ENCODE results near the gene EML2.
A peak's percentile ranks its signal among the peaks of the same experiment; 100 is the strongest.
"Not testable (repeated sequence)": the region's sequence is repeated elsewhere in the genome, so short reads cannot be mapped to it uniquely, and the experiment has no call there.

EML2 gene

DNA sequence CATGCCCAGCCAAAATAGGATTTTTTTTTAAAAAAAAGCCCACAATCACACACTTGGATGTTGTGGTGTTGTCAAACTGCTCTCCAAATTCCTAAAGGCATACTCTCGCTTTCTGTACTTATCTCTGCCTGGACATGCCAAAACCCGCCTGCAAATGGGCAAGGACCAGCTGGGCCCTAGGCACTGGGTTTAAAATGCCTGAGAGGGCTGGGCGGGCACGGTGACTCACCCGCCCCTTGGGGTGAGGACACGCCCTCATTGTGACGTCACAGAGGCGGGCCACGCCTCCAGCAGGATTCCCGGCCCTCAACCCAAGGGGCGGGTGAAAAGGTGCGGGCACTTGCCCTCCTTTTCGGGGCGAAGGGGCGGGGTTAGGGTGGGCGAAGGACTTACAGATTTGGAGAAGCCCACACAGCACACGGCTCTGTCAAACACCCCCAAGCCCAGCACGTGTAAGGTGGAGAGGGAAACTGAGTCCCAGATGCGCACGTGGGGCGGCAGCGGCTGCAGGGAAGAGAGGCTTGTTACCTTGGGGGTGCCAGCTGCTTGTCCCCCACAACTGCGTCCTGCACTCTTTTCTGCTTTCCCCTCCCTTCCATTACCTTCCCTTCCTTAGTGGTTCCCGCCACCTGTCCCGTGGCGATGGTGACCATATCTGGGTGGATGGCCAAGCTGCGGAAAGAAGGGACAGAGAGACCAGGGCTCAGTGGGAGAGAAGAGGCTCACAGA is 6.6 kb downstream of the EML2 start:
- peak; percentile 61 for DNase-seq (ENCODE audit: low spot score)
- in situ Hi-C loops (cut with MboI; ENCODE audit: low sequenced_read_pairs, unreplicated experiment), result no loop called here
- no peak for TF ChIP-seq CTCF (IDR thresholded peaks at IDR 0.05; ENCODE audit: borderline replicate concordance, control extremely low read depth, extremely low read depth, insufficient read depth, missing control alignments)

- in situ Hi-C loops (cut with MboI; ENCODE audit: low sequenced_read_pairs, unreplicated experiment), result no loop called here
- DNase-seq (ENCODE audit: low spot score), result peak; percentile 73
- TF ChIP-seq CTCF (IDR thresholded peaks at IDR 0.05; ENCODE audit: borderline replicate concordance, control extremely low read depth, extremely low read depth, insufficient read depth, missing control alignments), result no peak
Measured at GRCh38 chr19:45630463-45630862, 8.7 kb downstream of the EML2 start.

GRCh38 chr19:45629704-45630103 is 9.5 kb downstream of the EML2 start:
- in situ Hi-C loops (cut with MboI; ENCODE audit: low sequenced_read_pairs, unreplicated experiment), result no loop called here
- TF ChIP-seq CTCF (IDR thresholded peaks at IDR 0.05; ENCODE audit: borderline replicate concordance, control extremely low read depth, extremely low read depth, insufficient read depth, missing control alignments), result no peak
- no peak for DNase-seq (ENCODE audit: low spot score)

DNA sequence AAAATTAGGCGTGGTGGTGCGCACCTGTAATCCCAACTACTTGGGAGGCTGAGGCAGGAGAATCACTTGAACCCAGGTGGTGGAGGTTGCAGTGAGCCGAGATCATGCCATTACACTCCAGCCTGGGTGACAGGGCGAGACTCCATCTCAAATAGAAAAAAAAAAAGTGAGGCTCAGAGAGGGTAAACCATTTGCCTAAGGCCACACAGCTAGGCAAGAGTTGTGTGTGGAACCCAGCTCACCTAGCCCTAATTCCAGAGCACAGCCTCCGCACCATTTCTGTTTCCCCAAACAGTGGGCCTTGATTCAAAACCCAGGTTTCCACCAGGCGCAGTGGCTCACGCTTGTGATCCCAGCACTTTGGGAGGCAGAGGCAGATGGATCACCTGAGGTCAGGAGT is 11.0 kb downstream of the EML2 start:
- DNase-seq (ENCODE audit: low spot score); in situ Hi-C loops (cut with MboI; ENCODE audit: low sequenced_read_pairs, unreplicated experiment): not testable (repeated sequence)

DNA sequence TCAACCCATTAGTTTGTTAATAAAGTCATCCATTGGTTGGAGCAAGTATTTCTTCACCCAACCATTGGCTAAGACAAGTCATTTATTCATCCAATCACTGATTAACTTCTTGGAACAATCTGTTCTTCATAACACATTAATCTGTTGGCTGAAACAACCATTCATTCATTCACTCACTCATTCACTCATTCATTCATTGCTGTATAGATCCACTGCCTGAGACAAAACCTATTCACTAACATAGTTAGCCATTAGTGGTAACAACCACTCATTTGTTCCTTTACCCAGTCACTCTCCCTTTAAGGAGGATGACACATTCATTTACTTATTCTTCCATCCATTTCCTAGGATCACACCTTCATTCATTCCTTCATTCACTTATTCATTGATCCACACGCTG is 15.2 kb downstream of the EML2 start:
- in situ Hi-C loops (cut with MboI; ENCODE audit: low sequenced_read_pairs, unreplicated experiment), result no loop called here
- TF ChIP-seq CTCF (IDR thresholded peaks at IDR 0.05; ENCODE audit: borderline replicate concordance, control extremely low read depth, extremely low read depth, insufficient read depth, missing control alignments), result no peak
- DNase-seq (ENCODE audit: low spot score), result no peak

GRCh38 chr19:45621976-45622503 is 17.2 kb downstream of the EML2 start:
- in situ Hi-C loops (cut with MboI; ENCODE audit: low sequenced_read_pairs, unreplicated experiment), result no loop called here
- no peak for TF ChIP-seq CTCF (IDR thresholded peaks at IDR 0.05; ENCODE audit: borderline replicate concordance, control extremely low read depth, extremely low read depth, insufficient read depth, missing control alignments)
- DNase-seq (ENCODE audit: low spot score), result no peak

DNA sequence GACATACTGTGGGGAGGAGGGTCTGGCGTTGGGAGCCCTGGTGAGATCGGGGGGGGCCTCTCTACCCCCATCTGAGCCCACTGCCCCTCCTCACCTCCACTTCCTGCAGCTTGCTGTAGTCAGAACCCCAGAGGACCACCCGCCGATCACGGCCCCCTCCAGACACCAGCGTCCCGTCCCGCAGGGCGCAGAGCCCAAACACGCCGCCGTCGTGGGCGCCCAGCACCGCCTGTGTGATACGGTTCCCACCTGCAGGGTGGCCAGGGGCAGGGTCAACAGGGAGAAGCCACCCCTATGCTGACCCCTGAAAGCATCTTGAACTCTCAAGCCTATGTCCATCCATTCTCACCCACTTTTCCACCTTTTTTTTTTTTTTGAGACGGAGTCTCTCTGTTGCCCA is 17.8 kb downstream of the EML2 start:
- in situ Hi-C loops (cut with MboI; ENCODE audit: low sequenced_read_pairs, unreplicated experiment), result no loop called here
- no peak for TF ChIP-seq CTCF (IDR thresholded peaks at IDR 0.05; ENCODE audit: borderline replicate concordance, control extremely low read depth, extremely low read depth, insufficient read depth, missing control alignments)
- DNase-seq (ENCODE audit: low spot score), result no peak

Measured in GM13976 (cell line).